Loucy (cell line): ENCODE measurements around the gene CFAP20.

Source experiments
- CTCF ChIP-seq: fragments of 200-600 bp; sonication (generic); conservative IDR thresholded peaks from 2 replicates; pipeline ENCODE4 v1.5.1; 2014; ENCODE audit warnings: mild to moderate bottlenecking, antibody characterized with exemption, low read length
- EZH2phosphoT487 ChIP-seq: fragments of 200-600 bp; IDR thresholded peaks from 2 replicates; pipeline ENCODE4 v1.6.1; 2018; ENCODE audit warnings: antibody characterized with exemption, mild to moderate bottlenecking, moderate library complexity, borderline replicate concordance

- TF ChIP-seq CTCF (no peak), EZH2phosphoT487 (no peak)
Observed at GRCh38 chr16:58154345-58154744, 25.2 kb upstream of the CFAP20 start.
